GM23338 (cell line): ENCODE results near the gene TENT4A. TPM values are rescaled to one million over a fixed set of nuclear protein-coding genes. Genes with fewer than 3 reads are reported as not detected.

Experiments
- ATAC-seq: fragments of 200-7000 bp; cut with Tn5 transposase; 3 replicates; pipeline ENCODE4 v1.9.1; 2020
- DNase-seq: peaks from one replicate; pipeline ENCODE4 v3.0.0-alpha.2; 2015; ENCODE audit warnings: low spot score
- H2AFZ ChIP-seq: fragments of 200-600 bp; sonication (generic); 2 replicates; pipeline ENCODE4 v1.8.0; 2016; ENCODE audit warnings: antibody characterized with exemption, mild to moderate bottlenecking, moderate library complexity
- H3F3A ChIP-seq: fragments of 200-600 bp; sonication (generic); replicated peaks from 2 replicates; pipeline ENCODE4 v1.8.0; 2017; ENCODE audit warnings: antibody characterized with exemption, mixed run types, low read depth
- H3K27ac ChIP-seq: fragments of 200-600 bp; sonication (generic); 2 replicates; pipeline ENCODE4 v1.6.1; 2016; ENCODE audit warnings: low read depth
- H3K27me3 ChIP-seq: fragments of 200-600 bp; sonication (generic); 2 replicates; pipeline ENCODE4 v1.8.0; 2016; ENCODE audit warnings: mild to moderate bottlenecking, mixed run types, moderate library complexity; ENCODE audit not compliant: insufficient read depth
- H3K36me3 ChIP-seq: fragments of 200-600 bp; sonication (generic); 2 replicates; pipeline ENCODE4 v1.8.0; 2016; ENCODE audit warnings: mild to moderate bottlenecking; ENCODE audit not compliant: insufficient read depth
- H3K4me1 ChIP-seq: fragments of 200-600 bp; sonication (generic); 2 replicates; pipeline ENCODE4 v1.8.0; 2016; ENCODE audit warnings: mild to moderate bottlenecking, moderate library complexity; ENCODE audit not compliant: insufficient read depth
- H3K4me2 ChIP-seq: fragments of 200-600 bp; sonication (generic); 2 replicates; pipeline ENCODE4 v1.7.1; 2017; ENCODE audit warnings: mixed run types
- H3K4me3 ChIP-seq: fragments of 200-600 bp; sonication (generic); 2 replicates; pipeline ENCODE4 v1.6.1; 2016; ENCODE audit warnings: mixed run types
- H3K79me2 ChIP-seq: fragments of 200-600 bp; sonication (generic); replicated peaks from 2 replicates; pipeline ENCODE4 v1.8.0; 2017; ENCODE audit warnings: mild to moderate bottlenecking; ENCODE audit not compliant: insufficient read depth
- H3K9me2 ChIP-seq: fragments of 200-600 bp; sonication (generic); 2 replicates; pipeline ENCODE4 v1.8.0; 2017; ENCODE audit not compliant: insufficient read depth
- H4K20me1 ChIP-seq: fragments of 200-600 bp; sonication (generic); replicated peaks from 2 replicates; pipeline ENCODE4 v1.8.0; 2017; ENCODE audit warnings: mild to moderate bottlenecking; ENCODE audit not compliant: insufficient read depth
- H3K27ac Mint-ChIP-seq: 2 replicates; pipeline ENCODE4 v1.8.0; 2020; ENCODE audit warnings: inconsistent platforms, mild to moderate bottlenecking, moderate library complexity, mixed read lengths
- H3K27me3 Mint-ChIP-seq: 3 replicates; pipeline ENCODE4 v1.8.0; 2022; ENCODE audit warnings: low read depth, mild to moderate bottlenecking, moderate library complexity, mixed read lengths, inconsistent platforms; ENCODE audit not compliant: insufficient read depth, poor library complexity
- H3K36me3 Mint-ChIP-seq: 3 replicates; pipeline ENCODE4 v1.8.0; 2021; ENCODE audit warnings: low read depth, mild to moderate bottlenecking, inconsistent platforms, moderate library complexity, mixed read lengths
- H3K4me1 Mint-ChIP-seq: 3 replicates; pipeline ENCODE4 v1.8.0; 2020; ENCODE audit warnings: mild to moderate bottlenecking, inconsistent platforms, mixed read lengths
- H3K4me3 Mint-ChIP-seq: 3 replicates; pipeline ENCODE4 v1.8.0; 2021; ENCODE audit warnings: moderate library complexity, mild to moderate bottlenecking, inconsistent platforms, mixed read lengths
- H3K9me3 Mint-ChIP-seq: 3 replicates; pipeline ENCODE4 v1.8.0; 2020; ENCODE audit warnings: moderate library complexity, mild to moderate bottlenecking, inconsistent platforms, mixed read lengths
- CREB1 ChIP-seq: fragments of 250-450 bp; sonication (Bioruptor Pico); IDR thresholded peaks from 2 replicates; pipeline ENCODE4 v1.5.0; 2020; ENCODE audit warnings: low read depth, mild to moderate bottlenecking, moderate library complexity
- EZH2 ChIP-seq: fragments of 200-600 bp; sonication (generic); IDR thresholded peaks from one replicate; pipeline ENCODE4 v1.8.0; 2017; ENCODE audit warnings: antibody characterized with exemption, mild to moderate bottlenecking, low read depth; ENCODE audit not compliant: unreplicated experiment
- EZH2phosphoT487 ChIP-seq: fragments of 200-600 bp; sonication (generic); IDR thresholded peaks from one replicate; pipeline ENCODE4 v1.8.1; 2018; ENCODE audit warnings: antibody characterized with exemption; ENCODE audit not compliant: unreplicated experiment
- JUNB ChIP-seq: IDR thresholded peaks from one replicate; pipeline ENCODE4 v1.6.1; 2016; ENCODE audit warnings: antibody characterized with exemption; ENCODE audit not compliant: unreplicated experiment
- NANOG ChIP-seq: IDR thresholded peaks from 2 replicates; pipeline ENCODE4 v1.6.1; 2016; ENCODE audit warnings: antibody characterized with exemption, borderline replicate concordance
- POLR2AphosphoS5 ChIP-seq: IDR thresholded peaks from 2 replicates; pipeline ENCODE4 v1.6.1; 2016; ENCODE audit warnings: antibody characterized with exemption, low read depth
- STAT1 ChIP-seq: IDR thresholded peaks from one replicate; pipeline ENCODE4 v1.6.1; 2016; ENCODE audit warnings: antibody characterized with exemption; ENCODE audit not compliant: unreplicated experiment
- ZNF114 ChIP-seq: fragments of 250-450 bp; sonication (Bioruptor Pico); IDR thresholded peaks from 2 replicates; pipeline ENCODE4 v1.5.0; 2020; ENCODE audit warnings: mild to moderate bottlenecking, moderate library complexity
- ZNF331 ChIP-seq: fragments of 250-450 bp; sonication (Bioruptor Pico); IDR thresholded peaks from 2 replicates; pipeline ENCODE4 v1.5.0; 2020; ENCODE audit warnings: low read depth, mild to moderate bottlenecking, moderate library complexity
- polyA plus RNA-seq: library from polyadenylated mRNA; unstranded; fragments of >200 nt; fragmentation: Nextera tagmentation; extraction: Ambion mirVana; gene quantifications from 2 replicates; pipeline ENCODE4 v1.2.1, GENCODE V29; 2016
- total RNA-seq: library from RNA; depleted of rRNA; stranded (reverse); fragments of >200 nt; shearing (Covaris generic); gene quantifications from 2 replicates; pipeline ENCODE4 v1.2.3, GENCODE V29; 2014
- TF ChIP-seq, protein P1 (sequence below): fragments of 250-450 bp; sonication (Bioruptor Pico); IDR thresholded peaks from 2 replicates; pipeline ENCODE4 v1.5.0; 2020; ENCODE audit warnings: mild to moderate bottlenecking, moderate library complexity
- TF ChIP-seq, protein P2 (sequence below), 2 experiments: fragments of 200-600 bp in 1 of 2; sonication (generic) in 1 of 2; conservative IDR thresholded peaks; 2 replicates each; pipeline versions ENCODE4 v1.5.1 to v1.6.1; 2016 to 2017; ENCODE audit warnings: antibody characterized with exemption in 2 of 2, low read depth in 2 of 2, mild to moderate bottlenecking in 2 of 2, moderate library complexity in 1 of 2
- TF ChIP-seq, protein P3 (sequence below): IDR thresholded peaks from 2 replicates; pipeline ENCODE4 v1.6.1; 2016; ENCODE audit warnings: antibody characterized with exemption
- TF ChIP-seq, protein P4 (sequence below): IDR thresholded peaks from one replicate; pipeline ENCODE4 v1.6.1; 2018; ENCODE audit warnings: antibody characterized with exemption; ENCODE audit not compliant: unreplicated experiment

TENT4A gene
- total and polyA plus RNA-seq, 2 experiments from 2014 or later, result 5.3 to 24.0 TPM

DNA sequence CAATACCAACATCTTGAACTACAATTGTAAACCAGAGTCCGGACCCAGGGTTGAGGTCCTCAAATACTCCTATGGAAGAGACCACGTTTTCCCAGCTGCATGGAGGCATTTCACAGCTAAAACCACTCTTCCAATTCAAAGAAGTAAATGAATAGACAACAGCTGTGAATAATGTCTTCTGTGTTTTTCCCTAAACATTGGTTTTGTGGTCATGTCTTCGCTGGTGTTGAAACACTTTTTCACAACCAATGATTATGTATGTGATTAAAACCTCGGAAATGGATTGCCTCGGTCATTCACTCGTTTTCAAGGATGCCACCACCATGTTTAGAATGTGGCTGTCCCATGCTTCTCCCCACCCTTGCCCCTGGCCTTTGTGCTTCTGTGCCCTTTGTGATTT lies 9.4 kb upstream of the TENT4A start:
- Mint-ChIP-seq H3K27ac (no peak overlapping the region), H3K4me3 (no peak overlapping the region), H3K9me3 (no peaks in the 10 kb centered on the region), H3K36me3 (no peaks in the 10 kb centered on the region), H3K27me3 (no peaks in the 10 kb centered on the region), H3K4me1 (peaks cover 24% of the 10 kb centered on the region)
- H3F3A ChIP-seq, result no peaks in the 10 kb centered on the region
- no peak overlapping the region for H2AFZ ChIP-seq
- no peaks in the 10 kb centered on the region for H4K20me1 ChIP-seq
- H3K27me3 ChIP-seq, result no peaks in the 10 kb centered on the region
- H3K27ac ChIP-seq, result no peak overlapping the region
- TF ChIP-seq, protein P1, sequence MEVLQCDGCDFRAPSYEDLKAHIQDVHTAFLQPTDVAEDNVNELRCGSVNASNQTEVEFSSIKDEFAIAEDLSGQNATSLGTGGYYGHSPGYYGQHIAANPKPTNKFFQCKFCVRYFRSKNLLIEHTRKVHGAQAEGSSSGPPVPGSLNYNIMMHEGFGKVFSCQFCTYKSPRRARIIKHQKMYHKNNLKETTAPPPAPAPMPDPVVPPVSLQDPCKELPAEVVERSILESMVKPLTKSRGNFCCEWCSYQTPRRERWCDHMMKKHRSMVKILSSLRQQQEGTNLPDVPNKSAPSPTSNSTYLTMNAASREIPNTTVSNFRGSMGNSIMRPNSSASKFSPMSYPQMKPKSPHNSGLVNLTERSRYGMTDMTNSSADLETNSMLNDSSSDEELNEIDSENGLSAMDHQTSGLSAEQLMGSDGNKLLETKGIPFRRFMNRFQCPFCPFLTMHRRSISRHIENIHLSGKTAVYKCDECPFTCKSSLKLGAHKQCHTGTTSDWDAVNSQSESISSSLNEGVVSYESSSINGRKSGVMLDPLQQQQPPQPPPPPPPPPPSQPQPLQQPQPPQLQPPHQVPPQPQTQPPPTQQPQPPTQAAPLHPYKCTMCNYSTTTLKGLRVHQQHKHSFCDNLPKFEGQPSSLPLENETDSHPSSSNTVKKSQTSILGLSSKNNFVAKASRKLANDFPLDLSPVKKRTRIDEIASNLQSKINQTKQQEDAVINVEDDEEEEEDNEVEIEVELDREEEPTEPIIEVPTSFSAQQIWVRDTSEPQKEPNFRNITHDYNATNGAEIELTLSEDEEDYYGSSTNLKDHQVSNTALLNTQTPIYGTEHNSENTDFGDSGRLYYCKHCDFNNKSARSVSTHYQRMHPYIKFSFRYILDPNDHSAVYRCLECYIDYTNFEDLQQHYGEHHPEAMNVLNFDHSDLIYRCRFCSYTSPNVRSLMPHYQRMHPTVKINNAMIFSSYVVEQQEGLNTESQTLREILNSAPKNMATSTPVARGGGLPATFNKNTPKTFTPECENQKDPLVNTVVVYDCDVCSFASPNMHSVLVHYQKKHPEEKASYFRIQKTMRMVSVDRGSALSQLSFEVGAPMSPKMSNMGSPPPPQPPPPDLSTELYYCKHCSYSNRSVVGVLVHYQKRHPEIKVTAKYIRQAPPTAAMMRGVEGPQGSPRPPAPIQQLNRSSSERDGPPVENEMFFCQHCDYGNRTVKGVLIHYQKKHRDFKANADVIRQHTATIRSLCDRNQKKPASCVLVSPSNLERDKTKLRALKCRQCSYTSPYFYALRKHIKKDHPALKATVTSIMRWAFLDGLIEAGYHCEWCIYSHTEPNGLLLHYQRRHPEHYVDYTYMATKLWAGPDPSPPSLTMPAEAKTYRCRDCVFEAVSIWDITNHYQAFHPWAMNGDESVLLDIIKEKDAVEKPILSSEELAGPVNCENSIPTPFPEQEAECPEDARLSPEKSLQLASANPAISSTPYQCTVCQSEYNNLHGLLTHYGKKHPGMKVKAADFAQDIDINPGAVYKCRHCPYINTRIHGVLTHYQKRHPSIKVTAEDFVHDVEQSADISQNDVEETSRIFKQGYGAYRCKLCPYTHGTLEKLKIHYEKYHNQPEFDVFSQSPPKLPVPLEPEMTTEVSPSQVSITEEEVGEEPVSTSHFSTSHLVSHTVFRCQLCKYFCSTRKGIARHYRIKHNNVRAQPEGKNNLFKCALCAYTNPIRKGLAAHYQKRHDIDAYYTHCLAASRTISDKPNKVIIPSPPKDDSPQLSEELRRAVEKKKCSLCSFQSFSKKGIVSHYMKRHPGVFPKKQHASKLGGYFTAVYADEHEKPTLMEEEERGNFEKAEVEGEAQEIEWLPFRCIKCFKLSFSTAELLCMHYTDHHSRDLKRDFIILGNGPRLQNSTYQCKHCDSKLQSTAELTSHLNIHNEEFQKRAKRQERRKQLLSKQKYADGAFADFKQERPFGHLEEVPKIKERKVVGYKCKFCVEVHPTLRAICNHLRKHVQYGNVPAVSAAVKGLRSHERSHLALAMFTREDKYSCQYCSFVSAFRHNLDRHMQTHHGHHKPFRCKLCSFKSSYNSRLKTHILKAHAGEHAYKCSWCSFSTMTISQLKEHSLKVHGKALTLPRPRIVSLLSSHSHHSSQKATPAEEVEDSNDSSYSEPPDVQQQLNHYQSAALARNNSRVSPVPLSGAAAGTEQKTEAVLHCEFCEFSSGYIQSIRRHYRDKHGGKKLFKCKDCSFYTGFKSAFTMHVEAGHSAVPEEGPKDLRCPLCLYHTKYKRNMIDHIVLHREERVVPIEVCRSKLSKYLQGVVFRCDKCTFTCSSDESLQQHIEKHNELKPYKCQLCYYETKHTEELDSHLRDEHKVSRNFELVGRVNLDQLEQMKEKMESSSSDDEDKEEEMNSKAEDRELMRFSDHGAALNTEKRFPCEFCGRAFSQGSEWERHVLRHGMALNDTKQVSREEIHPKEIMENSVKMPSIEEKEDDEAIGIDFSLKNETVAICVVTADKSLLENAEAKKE (CRISPR knock-in tag), result no peak
- TF ChIP-seq NANOG (no peak), EZH2phosphoT487 (no peak), POLR2AphosphoS5 (no peak), CREB1 (no peak), ZNF114 (CRISPR knock-in tag) (no peak), STAT1 (no peak), ZNF331 (CRISPR knock-in tag) (no peak), JUNB (no peak), EZH2 (no peak)
- TF ChIP-seq, protein P2, sequence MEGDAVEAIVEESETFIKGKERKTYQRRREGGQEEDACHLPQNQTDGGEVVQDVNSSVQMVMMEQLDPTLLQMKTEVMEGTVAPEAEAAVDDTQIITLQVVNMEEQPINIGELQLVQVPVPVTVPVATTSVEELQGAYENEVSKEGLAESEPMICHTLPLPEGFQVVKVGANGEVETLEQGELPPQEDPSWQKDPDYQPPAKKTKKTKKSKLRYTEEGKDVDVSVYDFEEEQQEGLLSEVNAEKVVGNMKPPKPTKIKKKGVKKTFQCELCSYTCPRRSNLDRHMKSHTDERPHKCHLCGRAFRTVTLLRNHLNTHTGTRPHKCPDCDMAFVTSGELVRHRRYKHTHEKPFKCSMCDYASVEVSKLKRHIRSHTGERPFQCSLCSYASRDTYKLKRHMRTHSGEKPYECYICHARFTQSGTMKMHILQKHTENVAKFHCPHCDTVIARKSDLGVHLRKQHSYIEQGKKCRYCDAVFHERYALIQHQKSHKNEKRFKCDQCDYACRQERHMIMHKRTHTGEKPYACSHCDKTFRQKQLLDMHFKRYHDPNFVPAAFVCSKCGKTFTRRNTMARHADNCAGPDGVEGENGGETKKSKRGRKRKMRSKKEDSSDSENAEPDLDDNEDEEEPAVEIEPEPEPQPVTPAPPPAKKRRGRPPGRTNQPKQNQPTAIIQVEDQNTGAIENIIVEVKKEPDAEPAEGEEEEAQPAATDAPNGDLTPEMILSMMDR (conservative IDR thresholded peaks at IDR 0.05; ENCODE audit: low read depth in 2 of 2), result no peak
- TF ChIP-seq, protein P3, sequence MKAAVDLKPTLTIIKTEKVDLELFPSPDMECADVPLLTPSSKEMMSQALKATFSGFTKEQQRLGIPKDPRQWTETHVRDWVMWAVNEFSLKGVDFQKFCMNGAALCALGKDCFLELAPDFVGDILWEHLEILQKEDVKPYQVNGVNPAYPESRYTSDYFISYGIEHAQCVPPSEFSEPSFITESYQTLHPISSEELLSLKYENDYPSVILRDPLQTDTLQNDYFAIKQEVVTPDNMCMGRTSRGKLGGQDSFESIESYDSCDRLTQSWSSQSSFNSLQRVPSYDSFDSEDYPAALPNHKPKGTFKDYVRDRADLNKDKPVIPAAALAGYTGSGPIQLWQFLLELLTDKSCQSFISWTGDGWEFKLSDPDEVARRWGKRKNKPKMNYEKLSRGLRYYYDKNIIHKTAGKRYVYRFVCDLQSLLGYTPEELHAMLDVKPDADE, result no peak
- TF ChIP-seq, protein P4, sequence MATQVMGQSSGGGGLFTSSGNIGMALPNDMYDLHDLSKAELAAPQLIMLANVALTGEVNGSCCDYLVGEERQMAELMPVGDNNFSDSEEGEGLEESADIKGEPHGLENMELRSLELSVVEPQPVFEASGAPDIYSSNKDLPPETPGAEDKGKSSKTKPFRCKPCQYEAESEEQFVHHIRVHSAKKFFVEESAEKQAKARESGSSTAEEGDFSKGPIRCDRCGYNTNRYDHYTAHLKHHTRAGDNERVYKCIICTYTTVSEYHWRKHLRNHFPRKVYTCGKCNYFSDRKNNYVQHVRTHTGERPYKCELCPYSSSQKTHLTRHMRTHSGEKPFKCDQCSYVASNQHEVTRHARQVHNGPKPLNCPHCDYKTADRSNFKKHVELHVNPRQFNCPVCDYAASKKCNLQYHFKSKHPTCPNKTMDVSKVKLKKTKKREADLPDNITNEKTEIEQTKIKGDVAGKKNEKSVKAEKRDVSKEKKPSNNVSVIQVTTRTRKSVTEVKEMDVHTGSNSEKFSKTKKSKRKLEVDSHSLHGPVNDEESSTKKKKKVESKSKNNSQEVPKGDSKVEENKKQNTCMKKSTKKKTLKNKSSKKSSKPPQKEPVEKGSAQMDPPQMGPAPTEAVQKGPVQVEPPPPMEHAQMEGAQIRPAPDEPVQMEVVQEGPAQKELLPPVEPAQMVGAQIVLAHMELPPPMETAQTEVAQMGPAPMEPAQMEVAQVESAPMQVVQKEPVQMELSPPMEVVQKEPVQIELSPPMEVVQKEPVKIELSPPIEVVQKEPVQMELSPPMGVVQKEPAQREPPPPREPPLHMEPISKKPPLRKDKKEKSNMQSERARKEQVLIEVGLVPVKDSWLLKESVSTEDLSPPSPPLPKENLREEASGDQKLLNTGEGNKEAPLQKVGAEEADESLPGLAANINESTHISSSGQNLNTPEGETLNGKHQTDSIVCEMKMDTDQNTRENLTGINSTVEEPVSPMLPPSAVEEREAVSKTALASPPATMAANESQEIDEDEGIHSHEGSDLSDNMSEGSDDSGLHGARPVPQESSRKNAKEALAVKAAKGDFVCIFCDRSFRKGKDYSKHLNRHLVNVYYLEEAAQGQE, result no peak
- H3K4me1 ChIP-seq, result peaks cover 16% of the 10 kb centered on the region; the same call in 1 of the 2 replicates
- no peaks in the 10 kb centered on the region for H3K36me3 ChIP-seq
- ATAC-seq, result no peak
- DNase-seq, result no peak
- no peaks in the 10 kb centered on the region for H3K9me2 ChIP-seq
- H3K4me3 ChIP-seq, result no peak overlapping the region
- H3K4me2 ChIP-seq, result no peak overlapping the region
- H3K79me2 ChIP-seq, result no peaks in the 10 kb centered on the region
